Panc1 (cell line): ENCODE data around the gene ARHGAP6. TPM values are rescaled to one million over a fixed set of nuclear protein-coding genes. Genes with fewer than 3 reads are reported as not detected.

ENCODE experiments used
- ATAC-seq: fragments of 200-7000 bp; cut with Tn5 transposase; 2 replicates; pipeline ENCODE4 v1.9.1; 2020; ENCODE audit warnings: mild to moderate bottlenecking, moderate library complexity
- BruUV-seq: library from RNA; stranded (reverse); fragments of 400-500 nt; replicated peaks from 2 replicates; lab custom pipeline; 2021; lab: Mats Ljungman, UMichigan
- CTCF ChIA-PET: fragments of 300-600 bp; sonication (Branson Sonifier 250); formaldehyde crosslinking; loops from one replicate; lab custom pipeline; 2022; ENCODE audit warnings: antibody characterized with exemption; lab: Charles Lee
- POLR2A ChIA-PET: fragments of 300-600 bp; sonication (Branson Sonifier 250); formaldehyde crosslinking; loops from one replicate; lab custom pipeline; 2022; ENCODE audit warnings: antibody characterized with exemption; lab: Charles Lee
- DNase-seq: peaks from one replicate; pipeline ENCODE4 v3.0.0-alpha.2; 2010; ENCODE audit warnings: low read depth, low spot score
- H3K27ac ChIP-seq: 2 replicates; pipeline ENCODE4 v1.5.1; 2011; ENCODE audit warnings: mild to moderate bottlenecking, low read length, inconsistent platforms
- H3K27me3 ChIP-seq: fragments of 200-500 bp; sonication (Bioruptor generic); 2 replicates; pipeline ENCODE4 v1.6.0; 2014; ENCODE audit warnings: low read length, inconsistent platforms; ENCODE audit not compliant: control insufficient read depth, insufficient read depth
- H3K36me3 ChIP-seq: fragments of 200-500 bp; sonication (Bioruptor generic); 2 replicates; pipeline ENCODE4 v1.5.1; 2014; ENCODE audit warnings: inconsistent platforms, mild to moderate bottlenecking, low read length, moderate library complexity; ENCODE audit not compliant: control insufficient read depth, insufficient read depth
- H3K4me1 ChIP-seq: 2 replicates; pipeline ENCODE4 v1.5.1; 2011; ENCODE audit warnings: inconsistent platforms, mild to moderate bottlenecking, low read length, moderate library complexity; ENCODE audit not compliant: control insufficient read depth, insufficient read depth
- H3K4me3 ChIP-seq, 2 experiments: 2 replicates each; pipeline ENCODE4 v1.5.1; 2011 to 2012; ENCODE audit warnings: low read depth in 2 of 2, low read length in 2 of 2, mild to moderate bottlenecking in 2 of 2, inconsistent platforms in 1 of 2, moderate library complexity in 1 of 2
- H3K9me3 ChIP-seq: fragments of 200-500 bp; sonication (Bioruptor generic); 2 replicates; pipeline ENCODE4 v1.5.1; 2014; ENCODE audit warnings: low read depth, mild to moderate bottlenecking, inconsistent platforms, low read length, moderate library complexity; ENCODE audit not compliant: control insufficient read depth, insufficient read depth
- CTCF ChIP-seq: fragments of 450-650 bp; IDR thresholded peaks from 2 replicates; pipeline ENCODE4 v1.5.1; 2017; ENCODE audit warnings: mild to moderate bottlenecking
- POLR2AphosphoS5 ChIP-seq: IDR thresholded peaks from 2 replicates; pipeline ENCODE4 v1.6.1; 2012; ENCODE audit warnings: mild to moderate bottlenecking, low read depth, low read length, moderate library complexity
- REST ChIP-seq, 2 experiments: IDR thresholded peaks; 2 replicates each; pipeline ENCODE4 v1.6.1; 2011 to 2012; ENCODE audit warnings: low read depth in 2 of 2, control low read depth in 1 of 2, low read length in 1 of 2, mild to moderate bottlenecking in 1 of 2, moderate library complexity in 1 of 2; ENCODE audit not compliant: insufficient read depth in 1 of 2
- SIN3A ChIP-seq: IDR thresholded peaks from 2 replicates; pipeline ENCODE4 v1.6.1; 2012; ENCODE audit warnings: low read depth, mild to moderate bottlenecking, low read length, moderate library complexity, borderline replicate concordance; ENCODE audit not compliant: insufficient read depth
- TCF7L2 ChIP-seq: IDR thresholded peaks from 2 replicates; pipeline ENCODE4 v1.6.1; 2011; ENCODE audit warnings: mild to moderate bottlenecking, low read depth, low read length, inconsistent platforms
- in situ Hi-C: cut with HindIII; loops from 2 replicates; pipeline ENCODE4 v1.10.0; 2016; ENCODE audit warnings: low sequenced_read_pairs, low pct_unique_long_range_greater_than_20kb
- intact Hi-C: fragments of 100-400 bp; cut with micrococcal nuclease; formaldehyde crosslinking; loops from one replicate; pipeline ENCODE4 v1.10.0; 2022; ENCODE audit not compliant: unreplicated experiment
- total RNA-seq: library from RNA; stranded (reverse); gene quantifications from one replicate; pipeline ENCODE4 v1.2.1, GENCODE V29; 2021; ENCODE audit not compliant: unreplicated experiment

ARHGAP6 gene
- total RNA-seq, 1 experiment from 2014 or later = 0.13 TPM

GRCh38 chrX:11541510-11541909 lies 124.2 kb downstream of the ARHGAP6 start:
- intact Hi-C loops = no loop called here
- Histone ChIP-seq H3K9me3 (no peaks in the 10 kb centered on the region), H3K36me3 (no peaks in the 10 kb centered on the region), H3K27me3 (no peaks in the 10 kb centered on the region), H3K4me3 (no peak overlapping the region), H3K4me1 (no peaks in the 10 kb centered on the region), H3K27ac (no peak overlapping the region)
- in situ Hi-C loops = no loop called here
- CTCF ChIA-PET = no interaction called here
- POLR2A ChIA-PET = no interaction called here
- DNase-seq = no peak
- no peak for ATAC-seq
- BruUV-seq = no TSS peak
- TF ChIP-seq SIN3A (no peak), POLR2AphosphoS5 (no peak), REST (IDR thresholded peaks at IDR 0.05; ENCODE audit: insufficient read depth in 1 of 2, low read depth in 2 of 2, low read length in 1 of 2) (no peak), TCF7L2 (no peak), CTCF (no peak)

GRCh38 chrX:11540532-11541377 lies 125.0 kb downstream of the ARHGAP6 start:
- no peaks in the 10 kb centered on the region for H3K27me3 ChIP-seq
- intact Hi-C loops (no loop called here), in situ Hi-C loops (no loop called here)
- ATAC-seq = no peak
- no TSS peak for BruUV-seq
- no peak for DNase-seq
- H3K9me3 ChIP-seq = no peaks in the 10 kb centered on the region
- no peak overlapping the region for H3K4me3 ChIP-seq
- ChIA-PET POLR2A (no interaction called here), CTCF (no interaction called here)
- no peak overlapping the region for H3K27ac ChIP-seq
- H3K36me3 ChIP-seq = no peaks in the 10 kb centered on the region
- TF ChIP-seq TCF7L2 (no peak), SIN3A (no peak), CTCF (no peak), REST (IDR thresholded peaks at IDR 0.05; ENCODE audit: insufficient read depth in 1 of 2, low read depth in 2 of 2, low read length in 1 of 2) (no peak), POLR2AphosphoS5 (no peak)
- no peaks in the 10 kb centered on the region for H3K4me1 ChIP-seq
